HL-60 (cell line): ENCODE data around the gene DPP10.
"Not testable (repeated sequence)": the region's sequence is repeated elsewhere in the genome, so short reads cannot be mapped to it uniquely, and the experiment has no call there.

ENCODE experiments used
- GABPA ChIP-seq: IDR thresholded peaks from 2 replicates; pipeline ENCODE4 v1.6.1; 2012; ENCODE audit warnings: low read depth
- TF ChIP-seq, protein P1 (sequence below): IDR thresholded peaks from one replicate; pipeline ENCODE4 v1.5.1; 2011; ENCODE audit warnings: low read length, control low read depth, inconsistent platforms; ENCODE audit not compliant: insufficient read depth
- TF ChIP-seq, protein P2 (sequence below): IDR thresholded peaks from 2 replicates; pipeline ENCODE4 v1.6.1; 2012; ENCODE audit warnings: low read depth; ENCODE audit not compliant: insufficient replicate concordance

GRCh38 chr2:115022013-115022412 lies 579.6 kb downstream of the DPP10 start:
- TF ChIP-seq, protein P1, sequence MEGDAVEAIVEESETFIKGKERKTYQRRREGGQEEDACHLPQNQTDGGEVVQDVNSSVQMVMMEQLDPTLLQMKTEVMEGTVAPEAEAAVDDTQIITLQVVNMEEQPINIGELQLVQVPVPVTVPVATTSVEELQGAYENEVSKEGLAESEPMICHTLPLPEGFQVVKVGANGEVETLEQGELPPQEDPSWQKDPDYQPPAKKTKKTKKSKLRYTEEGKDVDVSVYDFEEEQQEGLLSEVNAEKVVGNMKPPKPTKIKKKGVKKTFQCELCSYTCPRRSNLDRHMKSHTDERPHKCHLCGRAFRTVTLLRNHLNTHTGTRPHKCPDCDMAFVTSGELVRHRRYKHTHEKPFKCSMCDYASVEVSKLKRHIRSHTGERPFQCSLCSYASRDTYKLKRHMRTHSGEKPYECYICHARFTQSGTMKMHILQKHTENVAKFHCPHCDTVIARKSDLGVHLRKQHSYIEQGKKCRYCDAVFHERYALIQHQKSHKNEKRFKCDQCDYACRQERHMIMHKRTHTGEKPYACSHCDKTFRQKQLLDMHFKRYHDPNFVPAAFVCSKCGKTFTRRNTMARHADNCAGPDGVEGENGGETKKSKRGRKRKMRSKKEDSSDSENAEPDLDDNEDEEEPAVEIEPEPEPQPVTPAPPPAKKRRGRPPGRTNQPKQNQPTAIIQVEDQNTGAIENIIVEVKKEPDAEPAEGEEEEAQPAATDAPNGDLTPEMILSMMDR = not testable (repeated sequence)
- not testable (repeated sequence) for TF ChIP-seq GABPA
- TF ChIP-seq, protein P2, sequence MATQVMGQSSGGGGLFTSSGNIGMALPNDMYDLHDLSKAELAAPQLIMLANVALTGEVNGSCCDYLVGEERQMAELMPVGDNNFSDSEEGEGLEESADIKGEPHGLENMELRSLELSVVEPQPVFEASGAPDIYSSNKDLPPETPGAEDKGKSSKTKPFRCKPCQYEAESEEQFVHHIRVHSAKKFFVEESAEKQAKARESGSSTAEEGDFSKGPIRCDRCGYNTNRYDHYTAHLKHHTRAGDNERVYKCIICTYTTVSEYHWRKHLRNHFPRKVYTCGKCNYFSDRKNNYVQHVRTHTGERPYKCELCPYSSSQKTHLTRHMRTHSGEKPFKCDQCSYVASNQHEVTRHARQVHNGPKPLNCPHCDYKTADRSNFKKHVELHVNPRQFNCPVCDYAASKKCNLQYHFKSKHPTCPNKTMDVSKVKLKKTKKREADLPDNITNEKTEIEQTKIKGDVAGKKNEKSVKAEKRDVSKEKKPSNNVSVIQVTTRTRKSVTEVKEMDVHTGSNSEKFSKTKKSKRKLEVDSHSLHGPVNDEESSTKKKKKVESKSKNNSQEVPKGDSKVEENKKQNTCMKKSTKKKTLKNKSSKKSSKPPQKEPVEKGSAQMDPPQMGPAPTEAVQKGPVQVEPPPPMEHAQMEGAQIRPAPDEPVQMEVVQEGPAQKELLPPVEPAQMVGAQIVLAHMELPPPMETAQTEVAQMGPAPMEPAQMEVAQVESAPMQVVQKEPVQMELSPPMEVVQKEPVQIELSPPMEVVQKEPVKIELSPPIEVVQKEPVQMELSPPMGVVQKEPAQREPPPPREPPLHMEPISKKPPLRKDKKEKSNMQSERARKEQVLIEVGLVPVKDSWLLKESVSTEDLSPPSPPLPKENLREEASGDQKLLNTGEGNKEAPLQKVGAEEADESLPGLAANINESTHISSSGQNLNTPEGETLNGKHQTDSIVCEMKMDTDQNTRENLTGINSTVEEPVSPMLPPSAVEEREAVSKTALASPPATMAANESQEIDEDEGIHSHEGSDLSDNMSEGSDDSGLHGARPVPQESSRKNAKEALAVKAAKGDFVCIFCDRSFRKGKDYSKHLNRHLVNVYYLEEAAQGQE = not testable (repeated sequence)
